Lung (tissue), 12 donors: ENCODE results near the gene SRD5A1. TPM values are rescaled to one million over a fixed set of nuclear protein-coding genes. Genes with fewer than 3 reads are reported as not detected.

Experiments
- ATAC-seq: fragments of 200-7000 bp; cut with Tn5 transposase; one replicate; pipeline ENCODE4 v1.9.1; 2020; ENCODE audit warnings: moderate number of reproducible peaks; ENCODE audit not compliant: insufficient read depth, low FRiP score
- DNase-seq, 3 donors: peaks; one replicate each; pipeline ENCODE4 v3.0.0-alpha.2; 2013 to 2017
- H3K27ac ChIP-seq, 2 donors: one replicate each; pipeline ENCODE4 v1.5.1; 2013; ENCODE audit warnings: mild to moderate bottlenecking in 2 of 2, moderate library complexity in 2 of 2, control low read depth in 1 of 2, inconsistent platforms in 1 of 2, low read depth in 1 of 2, low read length in 1 of 2
- H3K27me3 ChIP-seq, 3 donors: one replicate each; pipeline ENCODE4 v1.5.1; 2013; ENCODE audit warnings: low read length in 2 of 3; ENCODE audit not compliant: control insufficient read depth in 3 of 3, insufficient read depth in 3 of 3
- H3K36me3 ChIP-seq, 4 donors: one replicate each; pipeline ENCODE4 v1.5.1; 2013; ENCODE audit warnings: low read length in 4 of 4, mild to moderate bottlenecking in 1 of 4, moderate library complexity in 1 of 4; ENCODE audit not compliant: control insufficient read depth in 4 of 4, insufficient read depth in 4 of 4
- H3K4me1 ChIP-seq, 5 donors: one replicate each; pipeline ENCODE4 v1.5.1; 2013; ENCODE audit warnings: low read length in 5 of 5, mild to moderate bottlenecking in 2 of 5, moderate library complexity in 1 of 5; ENCODE audit not compliant: control insufficient read depth in 5 of 5, insufficient read depth in 5 of 5
- H3K4me3 ChIP-seq: one replicate; pipeline ENCODE4 v1.5.1; 2013; ENCODE audit warnings: mild to moderate bottlenecking, control low read depth, moderate library complexity
- H3K9ac ChIP-seq, 2 donors: one replicate each; pipeline ENCODE4 v1.5.1; 2013; ENCODE audit warnings: low read length in 2 of 2, control low read depth in 1 of 2; ENCODE audit not compliant: insufficient read depth in 1 of 2
- H3K9me3 ChIP-seq, 4 donors: one replicate each; pipeline ENCODE4 v1.5.1; 2013; ENCODE audit warnings: low read length in 3 of 4, mild to moderate bottlenecking in 1 of 4, moderate library complexity in 1 of 4; ENCODE audit not compliant: control insufficient read depth in 4 of 4, insufficient read depth in 3 of 4
- CTCF ChIP-seq: IDR thresholded peaks from 2 replicates; pipeline ENCODE4 v1.5.1; 2012; ENCODE audit warnings: mild to moderate bottlenecking; ENCODE audit errors: control extremely low read depth, extremely low read depth
- WGBS, 2 donors: extraction: QIAGEN DNeasy Blood & Tissue Kit; methylation state at CpG; one replicate each; pipeline ENCODE4 v1.1.7; 2013; 5-methylcytosine and 5-hydroxymethylcytosine counted together
- polyA plus RNA-seq, 2 donors: library from polyadenylated mRNA; stranded (reverse); fragments of 200-250 nt; gene quantifications; one replicate each; pipeline ENCODE4 v1.2.1, GENCODE V29; 2013
- total RNA-seq, 2 donors: library from RNA; depleted of rRNA in 1 of 2; stranded (reverse); fragments of >200 nt in 1 of 2; gene quantifications; one replicate each; pipeline ENCODE4 v1.2.1, GENCODE V29; 2014 to 2021
- donor health status: control.
- donor health status: control.
- donor health status: Bipolar disorder and iron deficiency.
- donor health status: healthy.
- donor health status: DM: yes; HTN: yes; CAD: no.

Gene SRD5A1
- total and polyA plus RNA-seq, 4 donors = 2.6 to 14.4 (median 7.3) TPM

GRCh38 chr5:6674421-6674820 lies 41.2 kb downstream of the SRD5A1 start:
- H3K4me1 ChIP-seq = no peaks in the 10 kb centered on the region
- 96 to 100% methylated on average over 3 of the region's 3 CpGs for WGBS, 2 donors
- no peak overlapping the region for H3K27ac ChIP-seq
- peaks cover 0 to 8% (median 5%) of the 10 kb centered on the region in 4 donors for H3K36me3 ChIP-seq
- DNase-seq (no peak), ATAC-seq (no peak)
- TF ChIP-seq CTCF = no peak
- H3K9me3 ChIP-seq = peaks cover 0 to 3% (median 0%) of the 10 kb centered on the region in 4 donors
- H3K4me3 ChIP-seq = no peak overlapping the region
- no peaks in the 10 kb centered on the region for H3K27me3 ChIP-seq
- H3K9ac ChIP-seq = no peak overlapping the region

DNA sequence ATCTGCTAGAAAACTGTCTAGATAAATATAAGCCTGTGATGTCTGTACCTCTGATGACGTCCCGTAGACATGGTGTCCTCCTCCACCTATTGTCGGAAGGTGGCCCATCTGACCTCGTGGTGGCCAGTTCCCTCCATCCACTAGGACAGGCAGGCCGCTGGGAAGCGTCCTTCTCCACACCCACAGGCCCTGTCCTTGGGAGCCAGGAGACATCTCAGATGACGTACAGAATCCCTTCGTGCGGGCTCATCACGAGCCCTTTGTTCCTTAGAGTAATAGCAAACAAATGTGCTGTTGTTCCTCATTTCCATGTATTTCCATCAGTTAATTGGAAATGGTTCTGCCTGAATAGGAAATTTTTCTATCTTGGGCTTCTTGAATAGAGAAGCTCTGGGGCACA lies 41.6 kb downstream of the SRD5A1 start:
- 95 to 97% methylated on average over 10 of the region's 10 CpGs for WGBS, 2 donors
- TF ChIP-seq CTCF = no peak

DNA sequence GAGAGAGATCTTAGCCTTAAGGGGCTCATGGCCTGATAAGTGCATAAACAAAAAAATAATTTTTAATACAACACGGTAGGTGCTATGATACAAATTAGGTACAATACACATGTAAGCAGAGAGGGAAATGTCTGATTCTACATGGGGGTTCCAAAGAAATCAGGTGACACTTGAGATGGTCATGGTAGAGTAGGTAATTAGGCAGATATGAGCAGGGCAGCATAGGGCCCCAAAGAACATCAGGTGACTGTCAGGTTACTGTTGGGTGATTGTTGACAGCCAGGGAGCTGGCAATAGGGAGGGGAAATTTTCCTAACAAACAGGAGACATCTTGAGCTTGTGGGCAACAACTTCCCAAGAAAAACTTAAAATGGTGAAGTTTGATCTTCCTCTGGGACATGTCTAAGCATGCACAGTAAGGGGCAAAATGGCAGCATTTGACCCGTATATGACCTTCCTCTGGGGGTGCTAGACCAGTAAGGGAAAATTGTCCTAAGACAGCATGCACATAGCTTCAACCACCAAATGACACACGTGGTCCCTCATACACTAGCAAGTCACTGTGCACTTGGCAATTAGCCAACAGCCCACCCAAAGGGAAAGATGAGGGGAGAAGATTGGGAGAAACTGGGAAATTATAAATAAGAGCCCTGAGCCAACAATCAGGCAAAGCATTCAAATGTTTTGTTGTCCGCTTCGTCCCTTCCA lies 42.7 kb downstream of the SRD5A1 start:
- Histone ChIP-seq H3K27ac (no peak overlapping the region), H3K27me3 (no peaks in the 10 kb centered on the region), H3K36me3 (no peaks in the 10 kb centered on the region), H3K4me1 (no peaks in the 10 kb centered on the region), H3K9ac (no peak overlapping the region), H3K4me3 (no peak overlapping the region), H3K9me3 (no peaks in the 10 kb centered on the region)
- no peak for ATAC-seq
- TF ChIP-seq CTCF = no peak
- DNase-seq = no peak
- 90 to 92% methylated on average over 5 of the region's 5 CpGs for WGBS, 2 donors

More for the DNA sequence above, 41.6 kb downstream of the SRD5A1 start:
- Histone ChIP-seq H3K27me3 (no peaks in the 10 kb centered on the region), H3K4me3 (no peak overlapping the region), H3K27ac (no peak overlapping the region), H3K9me3 (peaks cover 0 to 2% (median 0%) of the 10 kb centered on the region in 4 donors), H3K36me3 (peaks cover 0 to 8% (median 3%) of the 10 kb centered on the region in 4 donors), H3K4me1 (no peaks in the 10 kb centered on the region), H3K9ac (no peak overlapping the region)
- DNase-seq (no peak), ATAC-seq (no peak)

DNA sequence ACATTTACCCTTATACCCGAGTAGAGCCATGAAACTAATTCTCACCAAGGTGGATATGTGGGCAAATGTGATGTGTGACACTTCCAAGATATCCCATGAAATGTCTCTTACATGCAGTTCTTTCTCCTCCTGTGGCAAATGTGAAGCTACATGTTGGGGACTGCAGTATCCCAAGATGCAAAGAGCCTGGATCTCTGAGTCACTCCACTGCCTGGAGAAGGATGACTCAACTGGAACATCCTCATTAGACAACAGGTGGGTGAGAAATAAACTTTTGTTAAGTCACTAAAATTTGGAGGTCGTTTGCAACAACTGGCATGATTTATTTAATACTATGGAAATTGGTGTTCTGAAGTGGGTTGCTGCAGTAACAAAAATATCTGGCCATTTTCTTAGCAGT lies 43.5 kb downstream of the SRD5A1 start:
- TF ChIP-seq CTCF = no peak
- WGBS, 2 donors = 82 to 84% methylated on average over 2 of the region's 2 CpGs
- Histone ChIP-seq H3K36me3 (no peaks in the 10 kb centered on the region), H3K9ac (no peak overlapping the region), H3K4me3 (no peak overlapping the region), H3K27ac (no peak overlapping the region), H3K4me1 (no peaks in the 10 kb centered on the region), H3K27me3 (peaks cover 0 to 2% (median 0%) of the 10 kb centered on the region in 3 donors), H3K9me3 (peaks cover 0 to under 1% (median 0%) of the 10 kb centered on the region in 4 donors)
- ATAC-seq (no peak), DNase-seq (no peak)
